Measurements from ENCODE around the gene CATSPERD. TPM values are rescaled to one million over a fixed set of nuclear protein-coding genes. Genes with fewer than 3 reads are reported as not detected.

Gene CATSPERD
- total RNA-seq = not detected

- Mint-ChIP-seq H3K36me3 (peaks cover 34% of the 10 kb centered on the region), H3K27ac (peak within 1 kb of the TSS; percentile 100), H3K27me3 (no peaks in the 10 kb centered on the region), H3K4me1 (peaks cover 22% of the 10 kb centered on the region), H3K4me3 (peak within 1 kb of the TSS; percentile 98), H3K9me3 (no peaks in the 10 kb centered on the region)
- peak; percentile 99 for DNase-seq
These were observed at the start of gene CATSPERD, which contains the start of gene LONP1 for GRCh38 chr19:5719961-5720790. TSS of gene CATSPERD (plus strand) at chr19:5720637. CDS start at chr19:5720738, 101 bp downstream. TSS of gene LONP1 (minus strand) at chr19:5720146. CDS start at chr19:5720132, 14 bp downstream.

GRCh38 chr19:5671600-5671999, 48.8 kb upstream of the CATSPERD start:
- H3K9me3 Mint-ChIP-seq = no peaks in the 10 kb centered on the region
- no peak overlapping the region for H3K4me3 Mint-ChIP-seq
- no peaks in the 10 kb centered on the region for H3K4me1 Mint-ChIP-seq
- no peak for DNase-seq
- peaks cover 21% of the 10 kb centered on the region for H3K36me3 Mint-ChIP-seq
- no peaks in the 10 kb centered on the region for H3K27me3 Mint-ChIP-seq
- H3K27ac Mint-ChIP-seq = no peak overlapping the region

GRCh38 chr19:5672708-5673459, 47.6 kb upstream of the CATSPERD start:
- Mint-ChIP-seq H3K4me1 (no peaks in the 10 kb centered on the region), H3K27ac (no peak overlapping the region), H3K36me3 (peaks cover 14% of the 10 kb centered on the region), H3K9me3 (no peaks in the 10 kb centered on the region), H3K4me3 (no peak overlapping the region), H3K27me3 (no peaks in the 10 kb centered on the region)
- no peak for DNase-seq

- DNase-seq = no peak
- H3K27ac Mint-ChIP-seq = no peak overlapping the region
- H3K4me3 Mint-ChIP-seq = no peak overlapping the region
- H3K27me3 Mint-ChIP-seq = no peaks in the 10 kb centered on the region
- no peaks in the 10 kb centered on the region for H3K9me3 Mint-ChIP-seq
- no peaks in the 10 kb centered on the region for H3K4me1 Mint-ChIP-seq
- peaks cover 14% of the 10 kb centered on the region for H3K36me3 Mint-ChIP-seq
These were observed 46.7 kb upstream of the CATSPERD start for GRCh38 chr19:5673752-5674151.

- DNase-seq = no peak
- no peaks in the 10 kb centered on the region for H3K9me3 Mint-ChIP-seq
- H3K27ac Mint-ChIP-seq = no peak overlapping the region
- H3K27me3 Mint-ChIP-seq = no peaks in the 10 kb centered on the region
- peaks cover 18% of the 10 kb centered on the region for H3K36me3 Mint-ChIP-seq
- peaks cover 4% of the 10 kb centered on the region for H3K4me1 Mint-ChIP-seq
- no peak overlapping the region for H3K4me3 Mint-ChIP-seq
These were observed 45.7 kb upstream of the CATSPERD start for GRCh38 chr19:5674714-5675113.

GRCh38 chr19:5676105-5676771, 44.2 kb upstream of the CATSPERD start:
- Mint-ChIP-seq H3K4me3 (no peak overlapping the region), H3K36me3 (peaks cover 18% of the 10 kb centered on the region), H3K27me3 (no peaks in the 10 kb centered on the region), H3K27ac (peak overlapping the region; percentile 73), H3K4me1 (peaks cover 4% of the 10 kb centered on the region), H3K9me3 (no peaks in the 10 kb centered on the region)
- DNase-seq = no peak

GRCh38 chr19:5676772-5677105, 43.7 kb upstream of the CATSPERD start:
- Mint-ChIP-seq H3K4me3 (no peak overlapping the region), H3K36me3 (peaks cover 18% of the 10 kb centered on the region), H3K4me1 (peaks cover 8% of the 10 kb centered on the region), H3K27ac (no peak overlapping the region), H3K27me3 (no peaks in the 10 kb centered on the region), H3K9me3 (no peaks in the 10 kb centered on the region)
- no peak for DNase-seq

- H3K27ac Mint-ChIP-seq = no peak overlapping the region
- DNase-seq = no peak
- no peaks in the 10 kb centered on the region for H3K9me3 Mint-ChIP-seq
- peaks cover 18% of the 10 kb centered on the region for H3K36me3 Mint-ChIP-seq
- H3K27me3 Mint-ChIP-seq = no peaks in the 10 kb centered on the region
- peaks cover 11% of the 10 kb centered on the region for H3K4me1 Mint-ChIP-seq
- H3K4me3 Mint-ChIP-seq = no peak overlapping the region
These were observed 43.3 kb upstream of the CATSPERD start for GRCh38 chr19:5677136-5677535.

GRCh38 chr19:5677580-5677979, 42.9 kb upstream of the CATSPERD start:
- Mint-ChIP-seq H3K4me1 (peaks cover 13% of the 10 kb centered on the region), H3K27ac (no peak overlapping the region), H3K27me3 (no peaks in the 10 kb centered on the region), H3K4me3 (no peak overlapping the region), H3K36me3 (peaks cover 18% of the 10 kb centered on the region), H3K9me3 (no peaks in the 10 kb centered on the region)
- DNase-seq = no peak

- Mint-ChIP-seq H3K36me3 (peaks cover 12% of the 10 kb centered on the region), H3K27ac (no peak overlapping the region), H3K27me3 (no peaks in the 10 kb centered on the region), H3K9me3 (no peaks in the 10 kb centered on the region), H3K4me1 (peaks cover 13% of the 10 kb centered on the region), H3K4me3 (no peak overlapping the region)
- DNase-seq = no peak
These were observed 42.2 kb upstream of the CATSPERD start for GRCh38 chr19:5678071-5678718.

GRCh38 chr19:5679289-5680083, 41.0 kb upstream of the CATSPERD start:
- peaks cover 7% of the 10 kb centered on the region for H3K36me3 Mint-ChIP-seq
- H3K9me3 Mint-ChIP-seq = no peaks in the 10 kb centered on the region
- H3K4me3 Mint-ChIP-seq = peak overlapping the region; percentile 98
- peaks cover 13% of the 10 kb centered on the region for H3K4me1 Mint-ChIP-seq
- H3K27me3 Mint-ChIP-seq = no peaks in the 10 kb centered on the region
- no peak for DNase-seq
- peak overlapping the region; percentile 94 for H3K27ac Mint-ChIP-seq

- H3K36me3 Mint-ChIP-seq = peaks cover 7% of the 10 kb centered on the region
- DNase-seq = no peak
These were observed 40.4 kb upstream of the CATSPERD start for GRCh38 chr19:5680084-5680436.

GRCh38 chr19:5680437-5681368, 39.7 kb upstream of the CATSPERD start, which contains the start of the genes HSD11B1L and MICOS13:
TSS of gene HSD11B1L (plus strand) at chr19:5681027. CDS start at chr19:5684833, 3,806 bp downstream.
TSS of gene MICOS13 (minus strand) at chr19:5680516. CDS start at chr19:5680486, 30 bp downstream.
- H3K4me3 Mint-ChIP-seq = peak within 1 kb of the TSS; percentile 98
- no peaks in the 10 kb centered on the region for H3K9me3 Mint-ChIP-seq
- H3K27me3 Mint-ChIP-seq = no peaks in the 10 kb centered on the region
- peaks cover 13% of the 10 kb centered on the region for H3K4me1 Mint-ChIP-seq
- peak; percentile 97 for DNase-seq
- H3K36me3 Mint-ChIP-seq = peaks cover 5% of the 10 kb centered on the region
- peak within 1 kb of the TSS; percentile 94 for H3K27ac Mint-ChIP-seq

More at GRCh38 chr19:5680084-5680436, 40.4 kb upstream of the CATSPERD start:
- Mint-ChIP-seq H3K27me3 (no peaks in the 10 kb centered on the region), H3K4me3 (peak overlapping the region; percentile 98), H3K27ac (peak overlapping the region; percentile 94), H3K9me3 (no peaks in the 10 kb centered on the region), H3K4me1 (peaks cover 13% of the 10 kb centered on the region)

All from activated naive CD8-positive, alpha-beta T cell treated with anti-CD3 and anti-CD28 coated beads for 36 hours (primary cell).